HCT116 (cell line): ENCODE measurements around the gene ID3.

Experiments used
- ELF1 ChIP-seq: IDR thresholded peaks from 2 replicates; pipeline ENCODE4 v1.6.1; 2012; ENCODE audit warnings: low read depth, borderline replicate concordance
- EZH2 ChIP-seq: fragments of 200-600 bp; sonication (generic); IDR thresholded peaks from 2 replicates; pipeline ENCODE4 v1.6.1; 2017; ENCODE audit warnings: antibody characterized with exemption, mixed run types
- EZH2phosphoT487 ChIP-seq: fragments of 200-600 bp; IDR thresholded peaks from 2 replicates; pipeline ENCODE4 v1.6.1; 2018; ENCODE audit warnings: antibody characterized with exemption, borderline replicate concordance
- POLR2A ChIP-seq: IDR thresholded peaks from 2 replicates; pipeline ENCODE4 v1.7.0; 2011; ENCODE audit warnings: borderline replicate concordance; ENCODE audit not compliant: insufficient read depth, insufficient read length; ENCODE audit errors: extremely low read depth
- POLR2AphosphoS5 ChIP-seq: IDR thresholded peaks from 2 replicates; pipeline ENCODE4 v1.6.1; 2011; ENCODE audit warnings: mild to moderate bottlenecking, low read depth, low read length, moderate library complexity
- SRF ChIP-seq: IDR thresholded peaks from 2 replicates; pipeline ENCODE4 v1.6.1; 2012; ENCODE audit warnings: low read depth
- TCF7L2 ChIP-seq: IDR thresholded peaks from 2 replicates; pipeline ENCODE4 v1.7.0; 2011; ENCODE audit warnings: borderline replicate concordance, inconsistent platforms; ENCODE audit not compliant: insufficient read depth, insufficient read length; ENCODE audit errors: extremely low read depth
- ZFX ChIP-seq: fragments of 450-650 bp; IDR thresholded peaks from 2 replicates; pipeline ENCODE4 v1.6.1; 2017
- TF ChIP-seq, protein P1 (sequence below): IDR thresholded peaks from 2 replicates; pipeline ENCODE4 v1.6.1; 2012
- TF ChIP-seq, protein P2 (sequence below), 3 experiments: fragments of 200-600 bp in 1 of 3; sonication (generic) in 1 of 3; IDR thresholded peaks in 2 of 3; conservative IDR thresholded peaks in 1 of 3; 2 replicates each; pipeline ENCODE4 v1.5.1; 2012 to 2017; ENCODE audit warnings: low read depth in 2 of 3, low read length in 2 of 3, antibody characterized with exemption in 1 of 3, borderline replicate concordance in 1 of 3, control low read depth in 1 of 3, mild to moderate bottlenecking in 1 of 3, mixed read lengths in 1 of 3, mixed run types in 1 of 3, moderate library complexity in 1 of 3; ENCODE audit not compliant: insufficient read depth in 1 of 3
- TF ChIP-seq, protein P3 (sequence below): IDR thresholded peaks from 2 replicates; pipeline ENCODE4 v1.6.1; 2012; ENCODE audit warnings: low read depth

DNA sequence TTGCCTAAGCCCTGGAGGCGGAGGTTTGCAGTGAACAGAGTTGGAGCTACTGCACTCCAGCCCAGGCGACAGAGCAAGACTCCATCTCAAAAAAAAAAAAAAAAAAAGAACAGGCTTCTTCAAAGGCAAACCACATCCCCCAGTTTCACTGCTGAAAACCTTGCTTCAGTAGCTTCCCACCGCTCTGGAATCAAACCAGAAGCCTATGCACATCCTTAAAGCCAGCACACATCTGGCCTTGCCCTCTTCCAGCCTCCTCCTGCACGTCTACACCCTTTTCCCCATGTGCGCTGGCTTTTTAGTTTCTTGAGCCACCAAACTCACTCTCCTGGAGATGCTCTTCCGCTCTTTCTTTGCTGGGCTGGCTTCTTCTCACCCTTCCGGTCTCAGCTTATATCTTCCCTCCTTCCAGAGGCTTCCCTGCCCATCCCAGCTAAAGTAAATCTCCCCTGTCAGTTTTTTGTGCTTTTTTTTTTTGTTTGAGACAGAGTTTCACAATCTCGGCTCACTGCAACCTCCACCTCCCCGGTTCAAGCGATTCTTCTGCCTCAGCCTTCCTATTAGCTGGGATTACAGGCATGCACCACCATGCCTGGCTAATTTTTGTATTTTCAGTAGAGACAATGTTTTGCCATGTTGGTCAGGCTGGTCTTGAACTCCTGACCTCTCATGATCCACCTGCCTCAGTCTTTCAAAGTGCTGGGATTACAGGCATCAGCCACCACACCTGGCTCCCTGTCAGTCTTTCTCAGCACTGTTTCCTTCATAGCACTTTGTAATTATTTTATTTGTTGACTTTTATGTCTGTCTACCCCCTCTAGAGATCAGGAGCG lies 42.0 kb upstream of the ID3 start:
- TF ChIP-seq, protein P1, sequence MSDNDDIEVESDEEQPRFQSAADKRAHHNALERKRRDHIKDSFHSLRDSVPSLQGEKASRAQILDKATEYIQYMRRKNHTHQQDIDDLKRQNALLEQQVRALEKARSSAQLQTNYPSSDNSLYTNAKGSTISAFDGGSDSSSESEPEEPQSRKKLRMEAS: no peak
- TF ChIP-seq POLR2AphosphoS5 (no peak), SRF (no peak), POLR2A (no peak), EZH2phosphoT487 (no peak), ELF1 (no peak), ZFX (no peak), TCF7L2 (no peak), EZH2 (no peak)
- TF ChIP-seq, protein P2, sequence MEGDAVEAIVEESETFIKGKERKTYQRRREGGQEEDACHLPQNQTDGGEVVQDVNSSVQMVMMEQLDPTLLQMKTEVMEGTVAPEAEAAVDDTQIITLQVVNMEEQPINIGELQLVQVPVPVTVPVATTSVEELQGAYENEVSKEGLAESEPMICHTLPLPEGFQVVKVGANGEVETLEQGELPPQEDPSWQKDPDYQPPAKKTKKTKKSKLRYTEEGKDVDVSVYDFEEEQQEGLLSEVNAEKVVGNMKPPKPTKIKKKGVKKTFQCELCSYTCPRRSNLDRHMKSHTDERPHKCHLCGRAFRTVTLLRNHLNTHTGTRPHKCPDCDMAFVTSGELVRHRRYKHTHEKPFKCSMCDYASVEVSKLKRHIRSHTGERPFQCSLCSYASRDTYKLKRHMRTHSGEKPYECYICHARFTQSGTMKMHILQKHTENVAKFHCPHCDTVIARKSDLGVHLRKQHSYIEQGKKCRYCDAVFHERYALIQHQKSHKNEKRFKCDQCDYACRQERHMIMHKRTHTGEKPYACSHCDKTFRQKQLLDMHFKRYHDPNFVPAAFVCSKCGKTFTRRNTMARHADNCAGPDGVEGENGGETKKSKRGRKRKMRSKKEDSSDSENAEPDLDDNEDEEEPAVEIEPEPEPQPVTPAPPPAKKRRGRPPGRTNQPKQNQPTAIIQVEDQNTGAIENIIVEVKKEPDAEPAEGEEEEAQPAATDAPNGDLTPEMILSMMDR (IDR thresholded peaks at IDR 0.05 in 2 of 3, conservative IDR thresholded peaks at IDR 0.05 in 1 of 3; ENCODE audit: borderline replicate concordance in 1 of 3, insufficient read depth in 1 of 3, low read depth in 2 of 3, low read length in 2 of 3): no peak
- TF ChIP-seq, protein P3, sequence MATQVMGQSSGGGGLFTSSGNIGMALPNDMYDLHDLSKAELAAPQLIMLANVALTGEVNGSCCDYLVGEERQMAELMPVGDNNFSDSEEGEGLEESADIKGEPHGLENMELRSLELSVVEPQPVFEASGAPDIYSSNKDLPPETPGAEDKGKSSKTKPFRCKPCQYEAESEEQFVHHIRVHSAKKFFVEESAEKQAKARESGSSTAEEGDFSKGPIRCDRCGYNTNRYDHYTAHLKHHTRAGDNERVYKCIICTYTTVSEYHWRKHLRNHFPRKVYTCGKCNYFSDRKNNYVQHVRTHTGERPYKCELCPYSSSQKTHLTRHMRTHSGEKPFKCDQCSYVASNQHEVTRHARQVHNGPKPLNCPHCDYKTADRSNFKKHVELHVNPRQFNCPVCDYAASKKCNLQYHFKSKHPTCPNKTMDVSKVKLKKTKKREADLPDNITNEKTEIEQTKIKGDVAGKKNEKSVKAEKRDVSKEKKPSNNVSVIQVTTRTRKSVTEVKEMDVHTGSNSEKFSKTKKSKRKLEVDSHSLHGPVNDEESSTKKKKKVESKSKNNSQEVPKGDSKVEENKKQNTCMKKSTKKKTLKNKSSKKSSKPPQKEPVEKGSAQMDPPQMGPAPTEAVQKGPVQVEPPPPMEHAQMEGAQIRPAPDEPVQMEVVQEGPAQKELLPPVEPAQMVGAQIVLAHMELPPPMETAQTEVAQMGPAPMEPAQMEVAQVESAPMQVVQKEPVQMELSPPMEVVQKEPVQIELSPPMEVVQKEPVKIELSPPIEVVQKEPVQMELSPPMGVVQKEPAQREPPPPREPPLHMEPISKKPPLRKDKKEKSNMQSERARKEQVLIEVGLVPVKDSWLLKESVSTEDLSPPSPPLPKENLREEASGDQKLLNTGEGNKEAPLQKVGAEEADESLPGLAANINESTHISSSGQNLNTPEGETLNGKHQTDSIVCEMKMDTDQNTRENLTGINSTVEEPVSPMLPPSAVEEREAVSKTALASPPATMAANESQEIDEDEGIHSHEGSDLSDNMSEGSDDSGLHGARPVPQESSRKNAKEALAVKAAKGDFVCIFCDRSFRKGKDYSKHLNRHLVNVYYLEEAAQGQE: no peak
